GM18870 (cell line): Measurements from ENCODE around the gene JAKMIP1.
"Not testable (repeated sequence)": the region's sequence is repeated elsewhere in the genome, so short reads cannot be mapped to it uniquely, and the experiment has no call there.

ENCODE experiments used
- ATAC-seq: cut with Tn5 transposase; IDR thresholded peaks from one replicate; pipeline ENCODE4 v1.9.1; 2021; ENCODE audit warnings: moderate library complexity; ENCODE audit not compliant: unreplicated experiment

JAKMIP1 gene

GRCh38 chr4:6021831-6022606 is 178.3 kb downstream of the JAKMIP1 start:
- ATAC-seq = no peak

DNA sequence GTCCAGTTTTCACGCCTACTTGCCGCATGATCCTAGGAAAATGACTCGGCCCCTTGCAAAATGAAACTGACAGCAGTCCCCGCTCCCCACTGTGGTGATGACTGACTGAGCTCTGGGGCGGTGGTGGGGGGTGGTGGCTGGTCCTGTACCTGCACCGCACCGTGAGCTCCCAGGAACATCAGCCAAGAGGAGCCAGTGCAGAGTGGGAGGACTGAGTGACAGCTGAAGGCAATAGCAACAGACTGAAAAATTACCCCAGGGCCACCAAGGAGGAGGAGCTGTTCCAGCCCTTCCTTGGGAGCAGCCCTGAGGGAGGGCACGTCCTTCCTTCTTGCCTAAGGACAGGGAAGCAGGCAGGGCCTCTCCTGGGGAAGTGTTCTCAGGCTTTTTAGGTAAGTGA is 179.7 kb downstream of the JAKMIP1 start:
- no peak for ATAC-seq

DNA sequence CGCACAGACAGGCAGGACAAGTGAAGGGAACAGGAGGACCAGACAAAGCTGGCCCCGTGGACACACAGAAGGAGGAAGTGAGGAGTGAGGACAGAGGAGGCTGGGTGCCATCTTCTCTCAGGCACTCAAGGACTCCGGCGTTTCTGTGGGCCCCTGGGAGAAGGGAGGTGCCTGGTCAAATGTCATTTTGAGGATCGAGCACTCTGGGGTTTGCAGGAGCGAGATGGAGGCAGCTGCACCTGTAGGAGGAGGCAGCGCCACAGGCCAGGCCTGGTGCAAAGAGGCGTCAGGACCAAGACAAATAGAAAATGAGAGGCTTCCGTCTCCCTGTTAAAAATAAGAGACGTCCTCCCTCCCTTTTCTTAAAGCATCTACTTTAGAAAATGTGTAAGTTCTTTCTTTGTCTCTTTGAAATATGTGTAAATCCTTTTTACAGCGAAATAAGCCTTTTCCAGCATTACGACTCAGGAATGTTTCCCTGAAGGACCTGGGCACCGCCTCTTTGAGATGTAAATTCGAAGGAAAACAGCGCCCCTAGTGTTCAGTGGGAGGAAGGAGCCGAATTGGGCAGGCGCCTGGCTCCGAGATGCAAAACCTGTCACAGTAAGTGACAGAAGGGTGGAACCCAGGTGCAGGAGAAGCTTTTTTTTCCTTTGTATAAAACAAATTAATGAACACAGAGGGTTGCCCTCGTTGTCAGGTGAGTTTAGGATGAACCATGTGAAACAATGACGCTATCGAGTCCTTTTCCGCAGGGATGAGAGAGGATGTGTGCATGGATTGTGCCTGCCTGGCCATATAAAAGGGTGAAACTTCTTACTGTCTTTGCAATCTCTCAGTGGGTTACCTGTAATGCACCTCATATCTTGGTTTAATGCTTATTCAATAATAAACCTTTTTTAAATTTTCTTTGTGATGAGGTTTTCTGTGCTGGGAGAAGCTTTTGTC is 180.8 kb downstream of the JAKMIP1 start:
- no peak for ATAC-seq

DNA sequence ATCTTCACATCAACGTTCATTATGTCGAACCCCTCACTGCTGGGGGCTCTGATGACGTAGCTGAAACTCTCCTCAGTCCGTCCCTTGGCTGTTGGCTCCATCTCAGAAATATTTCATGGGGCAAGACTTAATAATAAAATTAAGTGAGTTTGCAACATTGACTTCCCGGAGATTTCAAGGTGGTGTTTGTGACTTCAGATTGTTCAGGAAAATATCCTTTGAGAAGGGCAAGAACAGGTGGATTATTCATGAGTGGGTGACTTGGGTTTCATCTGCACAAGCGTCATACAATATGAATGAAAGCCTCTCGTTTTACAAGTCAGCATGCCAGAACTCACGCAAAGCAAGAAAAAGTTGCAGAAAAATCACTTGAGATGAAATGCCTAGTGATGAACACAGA is 182.0 kb downstream of the JAKMIP1 start, which contains the start of gene C4orf50:
C4orf50 (minus strand) TSS at position 101 of the 400 bp plus-strand sequence.
- ATAC-seq = no peak

DNA sequence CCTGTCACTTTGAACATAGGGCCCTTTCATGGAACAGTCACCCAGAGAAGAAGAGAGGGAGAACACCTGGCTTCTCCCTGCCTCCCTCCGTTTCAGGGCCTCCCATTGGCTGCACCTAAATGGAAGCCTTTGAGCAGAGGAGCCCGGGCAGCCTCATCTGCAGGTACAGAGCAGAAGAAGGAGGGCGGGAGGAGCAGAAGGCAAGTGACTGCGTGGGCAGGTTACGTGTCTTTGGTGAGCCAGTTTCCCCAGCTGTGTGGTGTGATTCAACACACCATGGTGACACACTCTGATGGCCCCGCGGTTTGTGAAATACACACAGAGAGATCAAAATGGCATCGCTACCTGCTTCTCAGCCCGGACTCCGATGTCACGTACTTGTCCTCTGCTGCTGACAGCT is 182.5 kb downstream of the JAKMIP1 start:
- ATAC-seq = no peak

- ATAC-seq = no peak
Measured at GRCh38 chr4:6017030-6017429, 183.3 kb downstream of the JAKMIP1 start.

DNA sequence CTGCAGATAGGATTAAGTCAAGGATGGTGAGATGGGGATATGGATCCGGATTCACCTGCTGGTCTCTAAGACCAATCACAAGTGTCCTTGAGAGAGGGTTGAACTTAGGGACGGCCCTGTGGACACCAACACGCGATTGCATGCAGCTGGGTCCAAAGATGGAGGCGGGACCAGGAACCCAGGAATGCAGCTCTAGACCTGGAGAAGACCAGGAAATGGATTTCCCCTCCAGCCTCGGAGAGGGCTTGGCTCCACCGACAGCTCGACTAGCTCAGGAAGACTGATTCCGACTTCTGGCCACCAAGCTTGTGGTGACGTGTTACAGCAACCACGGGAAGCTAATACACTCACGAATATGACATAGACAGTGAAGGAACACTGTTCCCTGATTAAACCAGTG is 186.8 kb downstream of the JAKMIP1 start:
- no peak for ATAC-seq

DNA sequence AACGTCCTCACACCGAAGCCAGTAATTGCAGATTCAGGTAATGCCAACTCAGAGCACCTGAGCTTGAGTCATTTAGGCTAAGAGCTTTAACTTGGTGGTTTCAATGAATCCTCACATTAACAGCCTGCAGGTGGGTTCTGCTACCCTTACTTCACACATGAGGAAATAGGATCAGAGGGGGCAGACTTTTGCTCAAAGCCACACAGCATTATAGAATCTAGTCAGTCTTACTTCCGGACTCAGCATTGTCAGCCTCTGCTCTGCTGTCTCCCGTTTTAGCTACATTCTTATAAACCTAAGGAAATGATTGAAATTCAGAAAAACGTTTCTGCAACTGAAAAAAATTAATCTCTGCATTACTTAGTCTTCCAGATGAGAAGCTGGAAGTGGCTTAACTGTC is 188.1 kb downstream of the JAKMIP1 start:
- ATAC-seq = no peak

DNA sequence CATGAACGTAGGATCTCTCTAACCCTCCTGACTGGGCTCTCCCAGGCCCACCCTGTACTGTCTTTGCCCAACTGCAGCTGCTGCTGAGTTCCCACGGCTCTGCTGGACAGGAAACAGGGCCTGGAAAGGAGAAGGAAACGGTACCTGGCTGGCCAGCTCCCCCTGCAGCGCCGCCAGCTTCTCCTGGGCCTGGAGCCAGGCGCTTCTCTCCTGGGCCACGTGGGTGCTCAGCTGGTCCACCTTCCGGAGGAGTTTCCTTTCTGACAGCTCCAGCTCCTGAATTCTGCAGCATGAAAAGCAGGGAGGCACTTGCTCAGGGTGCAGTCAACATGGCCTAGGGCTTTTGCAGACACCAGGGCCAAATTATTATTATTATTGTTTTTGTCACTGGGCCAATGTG is 188.7 kb downstream of the JAKMIP1 start:
- ATAC-seq = no peak

GRCh38 chr4:6011271-6011671 is 189.1 kb downstream of the JAKMIP1 start:
- no peak for ATAC-seq

GRCh38 chr4:6010789-6011188 is 189.6 kb downstream of the JAKMIP1 start:
- ATAC-seq = no peak

DNA sequence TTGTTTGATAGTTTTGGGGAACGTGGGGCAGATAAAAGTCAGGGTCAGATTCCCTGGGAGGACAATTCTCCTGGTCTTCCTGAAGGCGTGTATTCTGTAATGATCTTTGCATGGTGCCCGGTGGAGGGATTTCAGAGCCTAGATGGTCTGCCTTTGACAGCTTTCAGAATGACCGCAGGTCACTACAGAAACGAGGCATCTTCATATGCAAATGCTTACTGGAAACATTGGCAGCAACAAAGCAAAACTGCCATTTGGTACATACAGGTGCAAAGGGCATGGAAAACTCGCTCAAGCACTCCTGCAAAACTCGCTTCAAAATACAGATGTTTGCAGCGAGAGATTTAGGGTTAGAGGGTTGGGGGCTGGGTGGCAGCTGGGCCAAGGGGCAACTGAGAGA is 190.9 kb downstream of the JAKMIP1 start:
- no peak for ATAC-seq

DNA sequence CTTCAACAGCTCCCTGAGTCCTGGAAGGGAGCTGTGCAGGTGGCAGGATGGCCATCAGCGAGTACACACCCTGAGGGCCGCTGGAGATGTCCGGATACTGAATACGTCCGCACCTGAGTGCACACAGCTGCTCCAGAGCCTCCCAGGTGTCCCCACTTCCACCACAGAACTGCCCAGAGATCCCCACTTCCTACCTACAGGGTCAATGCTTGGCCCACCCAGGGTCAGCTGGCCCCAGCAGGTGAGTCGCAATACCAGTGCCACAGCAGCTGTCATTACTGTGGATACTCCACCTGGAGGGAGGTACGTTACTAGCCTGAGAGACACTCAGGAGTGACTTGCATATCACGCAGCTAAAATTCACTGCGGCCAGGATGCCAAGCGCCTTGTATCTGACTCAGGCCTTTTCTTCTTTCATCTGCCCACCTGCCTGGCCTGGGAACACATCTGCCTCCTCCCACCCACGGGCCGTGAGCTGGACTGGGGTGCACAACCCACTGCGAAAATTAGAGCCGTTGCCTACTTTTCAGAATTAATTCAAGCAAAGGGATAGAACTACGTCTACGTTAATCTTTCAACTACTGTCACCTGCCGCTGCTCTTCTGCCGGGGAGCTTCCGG is 191.5 kb downstream of the JAKMIP1 start:
- no peak for ATAC-seq

DNA sequence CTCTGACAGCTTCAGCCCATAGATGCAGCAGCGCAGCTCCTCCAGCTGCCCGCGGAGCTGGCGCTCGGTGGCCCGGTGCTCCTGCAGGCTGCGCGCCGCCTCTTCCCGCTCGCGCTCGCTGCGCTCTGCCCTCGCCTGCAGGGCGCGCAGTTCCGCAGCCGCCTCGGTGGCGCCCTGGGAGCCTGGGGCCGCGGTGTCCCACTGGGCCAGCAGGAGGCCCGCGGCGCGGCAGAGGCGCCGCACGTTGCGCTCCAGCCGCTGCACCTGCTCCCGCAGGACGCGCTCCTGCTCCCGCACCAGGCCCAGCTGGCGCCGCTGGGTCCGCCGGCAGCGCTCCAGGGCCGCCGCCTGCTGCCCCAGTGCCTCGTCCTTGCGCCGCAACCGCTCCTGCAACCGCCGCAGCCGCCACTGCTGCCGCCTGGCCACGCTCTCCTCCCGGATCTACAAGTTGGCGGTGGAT is 192.2 kb downstream of the JAKMIP1 start:
- no peak for ATAC-seq

DNA sequence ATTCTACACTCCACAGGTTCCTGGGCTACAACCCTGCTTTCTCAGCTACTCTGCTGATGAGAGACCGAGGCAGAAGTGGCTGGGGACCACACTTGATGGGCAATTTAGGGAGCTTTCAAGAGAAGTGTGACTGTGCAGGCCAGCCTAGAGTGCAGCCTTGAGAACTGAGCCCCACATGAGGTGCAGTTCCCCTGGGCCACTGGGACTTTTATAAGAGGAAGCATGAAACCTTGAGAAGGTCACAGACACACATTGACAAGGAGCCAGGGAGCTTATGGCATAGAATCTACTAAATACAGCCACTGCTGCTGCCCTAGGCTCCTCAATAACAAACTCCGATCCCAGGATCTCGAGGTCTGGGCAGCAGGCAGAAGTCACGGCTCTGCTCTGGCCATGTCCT is 195.2 kb downstream of the JAKMIP1 start:
- no peak for ATAC-seq

- not testable (repeated sequence) for ATAC-seq
Measured at GRCh38 chr4:6003485-6003884, 196.9 kb downstream of the JAKMIP1 start.

- ATAC-seq = no peak
Measured at GRCh38 chr4:6002926-6003325, 197.4 kb downstream of the JAKMIP1 start.

DNA sequence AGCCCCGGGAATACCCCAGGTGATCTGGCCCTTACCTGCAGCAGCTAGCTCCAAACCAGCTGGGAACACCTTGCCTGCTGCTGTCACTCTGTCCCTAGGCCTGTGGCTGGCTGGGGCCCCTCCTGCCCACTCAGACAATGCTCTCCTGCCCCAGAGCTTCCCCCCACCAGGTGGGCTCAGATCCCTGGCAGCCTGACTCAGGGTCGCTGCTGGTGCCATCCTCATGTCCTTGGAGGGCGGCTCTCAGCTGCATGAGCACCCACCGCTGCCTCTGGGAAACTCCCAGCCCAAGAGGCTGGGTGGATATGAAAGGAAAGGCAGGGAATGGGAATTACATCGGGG is 197.9 kb downstream of the JAKMIP1 start:
- no peak for ATAC-seq

DNA sequence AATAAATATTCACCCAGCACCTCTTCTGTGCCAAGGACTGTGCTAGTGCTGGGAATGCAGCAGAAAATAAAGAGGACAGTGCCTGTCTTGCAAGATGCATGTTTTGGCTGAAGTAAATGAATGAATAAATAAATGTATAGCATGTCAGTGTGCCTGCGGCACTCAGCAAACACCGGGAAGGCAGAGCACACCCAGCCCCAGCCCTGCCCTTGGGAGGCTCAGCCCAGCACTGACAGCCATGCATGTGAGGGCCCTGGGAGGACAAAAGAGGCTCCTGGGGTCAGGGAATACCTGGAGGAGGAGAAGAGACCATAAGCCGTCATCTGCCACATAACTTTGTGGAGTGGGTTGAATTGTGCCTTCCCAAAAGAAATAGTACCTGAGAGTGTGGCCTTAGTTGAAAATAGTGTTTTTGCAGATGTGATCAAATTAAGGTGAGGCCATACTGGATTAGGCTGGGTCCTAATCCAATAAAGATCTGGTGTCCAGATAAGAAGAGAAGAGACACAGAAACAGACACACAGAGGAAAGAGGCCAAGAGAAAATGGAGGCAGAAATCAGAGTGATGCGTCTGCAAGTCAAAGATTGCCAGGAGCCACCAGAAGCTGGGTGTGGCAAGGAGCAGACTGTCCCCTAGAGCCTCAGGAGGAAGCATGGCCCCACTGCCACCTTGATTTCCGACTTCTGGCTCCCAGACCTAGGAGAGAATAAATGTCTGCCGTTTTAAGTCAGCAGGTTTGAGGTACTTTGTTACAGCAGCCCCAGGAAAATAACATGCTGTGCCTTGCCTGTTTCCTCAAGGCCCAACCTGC is 198.5 kb downstream of the JAKMIP1 start:
- no peak for ATAC-seq

GRCh38 chr4:5999830-6000365 is 200.5 kb downstream of the JAKMIP1 start:
- ATAC-seq = no peak
